ENCODE data around the gene DNAH17.

Gene DNAH17

GRCh38 chr17:78429618-78429995, 147.6 kb downstream of the DNAH17 start:
- no peak for TF ChIP-seq CTCF (IDR thresholded peaks at IDR 0.05)
- Histone ChIP-seq H3K4me3 (no peak overlapping the region), H3K27ac (no peak overlapping the region)
- no peak for DNase-seq (ENCODE audit: low spot score)

- no peak overlapping the region for H3K27ac ChIP-seq
- TF ChIP-seq CTCF (IDR thresholded peaks at IDR 0.05): no peak
- no peak overlapping the region for H3K4me3 ChIP-seq
- no peak for DNase-seq (ENCODE audit: low spot score)
These were observed 148.2 kb downstream of the DNAH17 start for GRCh38 chr17:78428836-78429617.

GRCh38 chr17:78428025-78428575, 149.1 kb downstream of the DNAH17 start:
- DNase-seq (ENCODE audit: low spot score): no peak
- no peak overlapping the region for H3K4me3 ChIP-seq
- H3K27ac ChIP-seq: no peak overlapping the region
- TF ChIP-seq CTCF (IDR thresholded peaks at IDR 0.05): no peak

GRCh38 chr17:78427140-78427539, 150.1 kb downstream of the DNAH17 start:
- Histone ChIP-seq H3K4me3 (no peak overlapping the region), H3K27ac (no peak overlapping the region)
- no peak for TF ChIP-seq CTCF (IDR thresholded peaks at IDR 0.05)
- DNase-seq (ENCODE audit: low spot score): no peak

- no peak for TF ChIP-seq CTCF (IDR thresholded peaks at IDR 0.05)
- H3K27ac ChIP-seq: no peak overlapping the region
- no peak overlapping the region for H3K4me3 ChIP-seq
- DNase-seq (ENCODE audit: low spot score): no peak
These were observed 150.8 kb downstream of the DNAH17 start for GRCh38 chr17:78426293-78426879.

GRCh38 chr17:78425429-78425828, 151.8 kb downstream of the DNAH17 start:
- DNase-seq (ENCODE audit: low spot score): no peak
- no peak overlapping the region for H3K4me3 ChIP-seq
- no peak overlapping the region for H3K27ac ChIP-seq
- no peak for TF ChIP-seq CTCF (IDR thresholded peaks at IDR 0.05)
